GM21619 (cell line): ENCODE data around the gene ANKRD42.
A peak's percentile ranks its signal among the peaks of the same experiment; 100 is the strongest.

Source experiments
- ATAC-seq: cut with Tn5 transposase; IDR thresholded peaks from one replicate; pipeline ENCODE4 v1.9.1; 2021; ENCODE audit not compliant: unreplicated experiment

The ANKRD42 gene

GRCh38 chr11:83193315-83194280 is at the start of gene ANKRD42:
TSS of gene ANKRD42 (plus strand) at chr11:83193712. CDS start at chr11:83194671, 959 bp downstream.
- ATAC-seq: peak; percentile 94

GRCh38 chr11:83147895-83148294 is 45.6 kb upstream of the ANKRD42 start:
- ATAC-seq: no peak

GRCh38 chr11:83150450-83150849 is 43.1 kb upstream of the ANKRD42 start:
- ATAC-seq: no peak

- no peak for ATAC-seq
Observed at GRCh38 chr11:83151274-83151977, 42.1 kb upstream of the ANKRD42 start.

GRCh38 chr11:83152264-83152663 is 41.2 kb upstream of the ANKRD42 start:
- ATAC-seq: no peak

GRCh38 chr11:83153764-83154163 is 39.7 kb upstream of the ANKRD42 start:
- ATAC-seq: no peak

- ATAC-seq: peak; percentile 93
Observed at GRCh38 chr11:83156144-83156995, 37.1 kb upstream of the ANKRD42 start.

- ATAC-seq: peak; percentile 2
Observed at GRCh38 chr11:83156996-83157593, 36.4 kb upstream of the ANKRD42 start, which contains the start of gene PCF11. TSS of gene PCF11 (plus strand) at chr11:83157131. CDS start at chr11:83157440, 309 bp downstream.

GRCh38 chr11:83157594-83158356 is 35.7 kb upstream of the ANKRD42 start:
- ATAC-seq: no peak

- ATAC-seq: no peak
Observed at GRCh38 chr11:83158357-83158786, 35.1 kb upstream of the ANKRD42 start.

DNA sequence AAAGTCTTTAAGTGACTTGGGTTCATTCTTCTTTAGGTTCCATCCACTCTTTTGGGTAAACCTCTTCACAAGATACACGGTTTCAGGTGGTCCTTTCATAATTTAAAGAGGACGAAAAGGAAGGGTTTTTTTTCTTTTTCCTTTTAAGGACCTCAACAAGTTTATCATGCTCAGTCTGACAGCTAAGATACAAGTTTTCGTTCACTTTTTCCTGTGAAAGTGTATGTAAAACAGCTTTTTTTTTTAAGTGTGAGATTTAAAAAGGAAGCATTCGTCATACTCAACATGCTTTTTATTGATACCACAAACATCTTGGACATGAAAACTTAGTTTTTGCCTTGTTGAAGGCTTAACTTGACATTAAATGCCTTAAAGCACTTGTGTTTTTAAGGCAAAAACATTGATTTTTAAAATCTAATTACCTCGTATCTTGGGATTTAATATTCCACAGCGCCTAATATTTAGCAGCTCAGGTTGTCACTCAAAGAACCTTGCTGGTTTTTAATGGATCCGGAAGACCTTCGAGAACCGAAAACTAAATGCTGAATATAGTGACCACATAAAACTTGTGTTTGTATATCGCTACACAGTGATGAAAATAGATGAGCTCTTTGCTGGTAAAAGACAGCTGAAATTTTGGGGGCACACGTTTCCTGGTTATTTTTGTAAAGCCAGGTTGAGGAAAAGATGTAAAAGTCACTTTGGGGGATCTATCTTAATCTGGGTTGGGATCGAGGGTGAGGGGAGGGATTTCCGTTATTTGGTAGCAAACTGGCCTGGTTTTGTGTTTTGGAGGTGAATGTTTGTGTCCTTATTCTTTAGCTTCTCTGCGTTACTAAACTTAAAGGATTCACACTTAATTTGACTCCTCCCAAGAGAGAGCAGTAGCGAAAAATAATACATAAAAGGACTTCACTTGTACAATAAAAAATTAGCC is 34.3 kb upstream of the ANKRD42 start:
- no peak for ATAC-seq

DNA sequence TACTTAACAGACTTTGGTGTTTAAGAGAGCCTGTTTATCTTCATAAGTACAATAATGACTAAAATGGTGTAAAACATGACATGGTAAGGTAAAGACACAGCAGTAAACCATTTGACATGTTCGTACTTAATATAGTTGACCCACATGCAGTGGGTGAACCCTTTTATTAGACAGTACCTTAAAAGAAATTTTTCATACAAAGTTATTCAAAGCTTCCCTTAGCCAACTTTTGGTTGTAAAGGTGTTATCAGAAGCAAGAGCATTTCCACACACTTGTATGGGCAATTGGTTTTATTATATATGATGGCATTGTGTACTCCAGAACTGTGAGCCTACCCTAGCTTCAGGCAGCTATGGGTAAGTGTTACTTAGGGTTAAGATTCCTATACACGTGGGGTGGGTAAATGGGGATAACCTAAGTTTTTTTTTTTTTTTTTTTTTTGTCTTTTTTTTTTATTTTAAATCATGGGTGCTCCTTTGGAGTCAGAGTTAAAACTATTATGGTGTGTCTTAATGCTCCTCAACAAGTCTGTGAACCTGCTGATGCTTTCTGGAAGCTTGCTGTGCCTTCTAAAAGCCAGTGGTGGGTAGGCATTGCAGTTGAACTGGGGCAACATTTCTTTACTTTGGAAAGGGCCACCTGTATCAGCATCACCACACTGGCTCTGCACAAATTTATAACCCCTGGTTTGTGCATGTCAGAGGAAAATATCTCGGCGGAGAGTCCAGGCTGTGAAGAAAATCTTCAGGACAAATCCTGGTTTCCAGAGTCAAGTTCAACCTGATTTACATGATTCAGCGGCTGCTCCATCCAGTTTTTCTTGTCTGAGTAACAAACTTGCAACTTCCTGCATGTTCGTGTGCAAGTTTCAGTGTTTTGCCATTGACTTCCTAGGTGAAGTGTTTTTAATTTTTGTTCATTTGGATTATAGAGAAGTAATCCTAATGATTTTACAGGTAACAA is 33.3 kb upstream of the ANKRD42 start:
- no peak for ATAC-seq

DNA sequence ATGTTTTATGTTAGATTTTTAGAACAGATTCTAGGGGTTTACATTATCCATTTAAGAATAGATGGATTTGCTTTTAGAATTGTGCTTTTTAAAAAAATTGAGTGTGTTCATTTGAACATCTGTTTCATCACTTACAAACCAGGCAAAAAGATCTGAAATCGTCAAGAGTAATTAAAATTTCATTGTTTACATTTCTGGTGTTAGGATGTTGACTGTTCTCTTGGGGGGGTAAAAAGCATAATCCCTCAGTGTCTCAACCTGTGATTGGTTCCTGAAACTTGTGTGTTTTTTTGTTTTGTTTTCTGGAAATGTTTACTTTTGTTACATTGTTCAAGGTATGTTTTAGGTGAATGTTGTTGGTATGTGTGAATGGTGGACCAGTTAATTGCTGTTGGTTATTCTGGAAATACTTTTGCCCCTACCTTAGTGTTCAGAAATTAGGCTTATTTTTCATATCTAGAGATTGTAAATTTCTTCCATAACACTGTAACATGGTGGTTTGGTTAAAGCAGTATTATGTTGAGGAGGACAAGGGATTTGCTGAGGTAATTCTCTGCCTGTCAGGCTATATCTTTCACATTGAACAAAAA is 31.8 kb upstream of the ANKRD42 start:
- no peak for ATAC-seq

DNA sequence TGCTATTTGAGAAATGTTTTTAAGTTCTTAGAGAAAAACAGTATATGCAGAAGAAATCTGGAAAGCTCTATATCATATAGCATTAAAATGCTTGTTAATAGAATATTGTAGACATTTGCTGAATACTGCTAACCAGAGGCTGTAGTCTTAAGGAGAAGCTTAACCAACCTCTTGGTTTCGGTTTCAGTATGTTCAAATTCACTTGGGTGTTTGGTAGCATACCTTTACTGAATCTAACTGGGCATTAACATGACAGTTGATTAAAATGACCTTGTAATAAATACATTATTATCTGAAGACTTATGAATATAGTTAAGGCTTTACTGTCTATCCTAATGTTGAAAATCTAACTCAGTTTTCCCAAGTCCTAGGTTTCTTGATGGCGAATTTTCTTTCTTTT is 31.1 kb upstream of the ANKRD42 start:
- peak; percentile 54 for ATAC-seq

GRCh38 chr11:83166193-83166866 is 27.2 kb upstream of the ANKRD42 start:
- ATAC-seq: no peak

DNA sequence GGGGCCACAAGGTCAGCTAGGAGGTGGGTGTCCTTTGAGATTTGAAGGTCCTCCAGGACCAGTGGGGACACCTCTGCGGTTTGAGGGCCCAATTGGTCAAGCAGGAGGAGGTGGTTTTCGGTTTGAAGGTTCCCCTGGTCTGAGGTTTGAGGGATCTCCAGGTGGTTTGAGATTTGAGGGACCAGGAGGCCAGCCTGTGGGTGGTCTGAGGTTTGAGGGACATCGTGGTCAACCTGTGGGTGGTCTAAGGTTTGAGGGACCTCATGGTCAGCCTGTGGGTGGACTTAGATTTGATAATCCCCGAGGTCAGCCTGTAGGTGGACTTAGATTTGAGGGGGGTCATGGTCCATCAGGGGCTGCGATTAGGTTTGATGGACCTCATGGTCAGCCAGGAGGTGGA is 24.8 kb upstream of the ANKRD42 start:
- ATAC-seq: no peak

GRCh38 chr11:83170865-83171264 is 22.6 kb upstream of the ANKRD42 start:
- no peak for ATAC-seq
